Activated T-helper 1 cell treated with anti-CD3 and anti-CD28 coated beads, Interleukin-12 subunit alpha, Interleukin-12 subunit beta, Interleukin-2, Interleukin-4 antibody, amounts not matched to agents 30 ng/mL and 10 ng/mL and 1 ng/mL, durations not matched to agents 14 hours and 24 hours and 36 hours (primary cell): ENCODE data around the gene GPR34. TPM values are rescaled to one million over a fixed set of nuclear protein-coding genes. Genes with fewer than 3 reads are reported as not detected.
"Not testable (repeated sequence)": the region's sequence is repeated elsewhere in the genome, so short reads cannot be mapped to it uniquely, and the experiment has no call there.

Experiments
- DNase-seq: peaks from one replicate; pipeline ENCODE4 v3.0.0; 2021; ENCODE audit warnings: low spot score
- H3K27ac Mint-ChIP-seq: one replicate; pipeline ENCODE4 v1.8.0; 2021; ENCODE audit warnings: mild to moderate bottlenecking, mixed read lengths
- H3K27me3 Mint-ChIP-seq: one replicate; pipeline ENCODE4 v1.8.0; 2022; ENCODE audit warnings: mild to moderate bottlenecking, moderate library complexity, mixed read lengths; ENCODE audit not compliant: insufficient read depth
- H3K36me3 Mint-ChIP-seq: one replicate; pipeline ENCODE4 v1.8.0; 2021; ENCODE audit warnings: low read depth, mixed read lengths
- H3K4me1 Mint-ChIP-seq: one replicate; pipeline ENCODE4 v1.8.0; 2021; ENCODE audit warnings: low read depth, mixed read lengths
- H3K4me3 Mint-ChIP-seq: one replicate; pipeline ENCODE4 v1.8.0; 2021; ENCODE audit warnings: mild to moderate bottlenecking, moderate library complexity, mixed read lengths
- H3K9me3 Mint-ChIP-seq: one replicate; pipeline ENCODE4 v1.8.0; 2021; ENCODE audit warnings: mixed read lengths
- intact Hi-C: fragments of 100-400 bp; cut with micrococcal nuclease; formaldehyde crosslinking; loops from one replicate; pipeline ENCODE4 v1.15.1; 2024
- total RNA-seq: library from RNA; stranded (reverse); gene quantifications from 2 replicates; pipeline ENCODE4 v1.2.3, GENCODE V29; 2022

GPR34 gene
- 0.66 and 1.2 TPM in 2 replicates for total RNA-seq

DNA sequence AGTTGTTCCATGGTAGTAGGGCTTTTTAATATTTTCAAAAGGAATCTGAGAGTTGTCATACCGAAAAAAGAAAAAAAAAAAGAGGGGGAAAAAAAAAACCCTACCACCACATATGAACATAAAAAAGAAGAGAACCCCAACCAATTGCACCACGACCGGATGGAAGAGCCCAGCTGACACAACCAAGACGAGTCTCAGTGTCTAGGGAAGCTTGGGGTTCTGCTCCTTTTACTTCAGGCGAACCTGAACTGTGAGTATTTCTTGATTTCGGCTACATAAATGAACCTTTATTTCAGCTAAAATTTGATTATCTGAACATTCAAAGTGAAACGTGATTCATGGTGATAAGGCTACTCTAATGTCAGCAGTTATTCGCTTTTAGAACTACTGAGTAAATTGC is at the start of gene GPR34:
Gene GPR34 (plus strand): TSS at position 139 of the 400 bp plus-strand sequence. CDS start 6,661 bp downstream, outside the sequence.
- no peak for DNase-seq
- intact Hi-C loops, result loop anchor here (2.0 to 5.0 kb wide), 3 partner anchors 14 to 33 kb away; partner anchors contain the start of gene GPR82
- peak within 1 kb of the TSS; percentile 63 for H3K27ac Mint-ChIP-seq

DNA sequence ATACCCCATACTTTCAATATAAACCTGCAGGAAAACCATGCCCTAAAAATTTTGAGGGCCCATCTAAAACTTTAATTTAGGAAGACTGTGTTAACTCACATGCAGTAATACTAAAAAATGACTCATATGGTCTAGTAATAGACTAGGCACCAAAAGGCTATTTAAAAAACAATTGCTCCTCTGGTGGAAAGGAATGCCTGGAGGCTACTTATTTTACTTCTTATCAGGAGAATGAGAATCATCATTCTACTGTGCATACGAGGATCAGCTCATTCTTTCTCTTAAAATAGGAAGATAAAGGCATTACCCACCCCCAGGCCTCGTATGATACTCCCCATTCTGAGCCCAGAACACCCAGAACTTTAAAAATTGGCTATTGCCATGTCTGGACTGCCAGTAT is 42.6 kb upstream of the GPR34 start:
- H3K4me1 Mint-ChIP-seq, H3K27ac Mint-ChIP-seq, DNase-seq, intact Hi-C loops, H3K4me3 Mint-ChIP-seq, H3K27me3 Mint-ChIP-seq: not testable (repeated sequence)
- H3K36me3 Mint-ChIP-seq, result peaks cover 38% of the 10 kb centered on the region
- peaks cover 14% of the 10 kb centered on the region for H3K9me3 Mint-ChIP-seq

More for the DNA sequence above, at the start of gene GPR34:
- H3K4me1 Mint-ChIP-seq, result peaks cover 39% of the 10 kb centered on the region
- H3K27me3 Mint-ChIP-seq, result no peaks in the 10 kb centered on the region
- H3K36me3 Mint-ChIP-seq, result peaks cover 2% of the 10 kb centered on the region
- H3K9me3 Mint-ChIP-seq, result no peaks in the 10 kb centered on the region
- peak within 1 kb of the TSS; percentile 48 for H3K4me3 Mint-ChIP-seq

DNA sequence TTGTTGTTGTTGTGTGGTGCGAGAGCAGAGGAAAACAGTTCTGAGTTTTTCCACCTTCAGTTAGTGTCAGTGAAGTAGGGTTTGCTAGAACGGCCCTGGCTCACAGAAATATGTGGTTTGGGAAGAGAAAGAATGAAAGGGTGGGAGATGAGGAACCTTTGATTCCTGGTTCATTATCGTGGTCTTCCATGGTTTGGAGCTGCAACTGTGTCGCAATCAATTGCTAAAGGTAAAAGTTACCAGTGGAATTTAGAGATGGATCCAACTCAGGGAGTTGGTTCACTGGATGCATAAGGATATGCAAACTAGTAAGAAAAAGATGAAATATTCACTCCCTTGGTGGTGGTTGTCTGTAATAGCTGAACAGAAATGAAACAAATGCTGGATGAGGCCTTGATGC is 35.6 kb upstream of the GPR34 start:
- Mint-ChIP-seq H3K9me3 (peaks cover 9% of the 10 kb centered on the region), H3K36me3 (peaks cover 53% of the 10 kb centered on the region), H3K27ac (no peak overlapping the region), H3K4me1 (peaks cover under 1% of the 10 kb centered on the region), H3K4me3 (no peak overlapping the region), H3K27me3 (no peaks in the 10 kb centered on the region)
- DNase-seq, result no peak
- intact Hi-C loops, result no loop called here

DNA sequence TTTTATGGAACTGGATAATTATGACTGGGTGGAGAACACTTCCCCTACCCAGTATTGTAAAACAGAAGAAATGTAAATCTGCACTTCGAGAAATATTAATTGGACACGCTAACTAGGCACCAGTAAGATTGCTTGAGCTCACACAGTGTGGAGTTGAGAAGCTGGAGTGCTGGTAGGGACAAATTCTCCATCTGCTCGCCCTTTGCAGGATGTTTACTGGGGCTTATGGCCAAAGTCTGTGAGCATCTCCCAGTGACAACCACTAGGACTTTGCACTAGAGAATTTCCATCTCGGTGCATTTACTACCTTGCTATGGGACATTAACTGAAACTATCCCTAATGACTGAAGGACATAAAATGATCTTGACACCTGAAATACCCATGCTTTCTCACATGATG is 33.7 kb upstream of the GPR34 start:
- Mint-ChIP-seq H3K27ac (no peak overlapping the region), H3K9me3 (no peaks in the 10 kb centered on the region)

DNA sequence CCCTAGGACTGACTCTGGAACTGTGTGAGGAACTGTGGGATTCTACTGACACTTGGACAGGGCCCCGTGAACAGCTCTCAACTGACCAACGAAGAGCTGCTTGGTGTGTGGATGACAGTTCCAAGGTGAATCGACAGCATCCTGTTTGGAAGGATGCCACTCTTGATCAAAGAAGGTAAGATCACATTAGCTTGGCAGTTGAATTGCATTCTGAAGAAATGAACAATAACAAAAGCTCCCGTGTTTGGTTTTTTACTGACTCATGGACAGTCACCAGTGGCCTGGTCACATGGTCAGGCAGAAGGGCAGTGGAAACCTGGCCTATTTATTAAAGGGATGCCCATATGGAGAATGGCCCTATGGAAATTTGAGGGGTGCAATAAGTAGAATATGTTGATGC is 33.1 kb upstream of the GPR34 start:
- H3K27ac Mint-ChIP-seq, result no peak overlapping the region
- H3K4me1 Mint-ChIP-seq, result peaks cover 9% of the 10 kb centered on the region
- H3K9me3 Mint-ChIP-seq, result no peaks in the 10 kb centered on the region
- DNase-seq, result no peak
- H3K27me3 Mint-ChIP-seq, result no peaks in the 10 kb centered on the region
- H3K4me3 Mint-ChIP-seq, result no peak overlapping the region
- peaks cover 47% of the 10 kb centered on the region for H3K36me3 Mint-ChIP-seq
- intact Hi-C loops, result no loop called here

More for the DNA sequence above, 33.7 kb upstream of the GPR34 start:
- Mint-ChIP-seq H3K36me3 (peaks cover 49% of the 10 kb centered on the region), H3K4me1 (peaks cover 9% of the 10 kb centered on the region), H3K27me3 (no peaks in the 10 kb centered on the region), H3K4me3 (no peak overlapping the region)
- DNase-seq, result no peak
- intact Hi-C loops, result no loop called here

DNA sequence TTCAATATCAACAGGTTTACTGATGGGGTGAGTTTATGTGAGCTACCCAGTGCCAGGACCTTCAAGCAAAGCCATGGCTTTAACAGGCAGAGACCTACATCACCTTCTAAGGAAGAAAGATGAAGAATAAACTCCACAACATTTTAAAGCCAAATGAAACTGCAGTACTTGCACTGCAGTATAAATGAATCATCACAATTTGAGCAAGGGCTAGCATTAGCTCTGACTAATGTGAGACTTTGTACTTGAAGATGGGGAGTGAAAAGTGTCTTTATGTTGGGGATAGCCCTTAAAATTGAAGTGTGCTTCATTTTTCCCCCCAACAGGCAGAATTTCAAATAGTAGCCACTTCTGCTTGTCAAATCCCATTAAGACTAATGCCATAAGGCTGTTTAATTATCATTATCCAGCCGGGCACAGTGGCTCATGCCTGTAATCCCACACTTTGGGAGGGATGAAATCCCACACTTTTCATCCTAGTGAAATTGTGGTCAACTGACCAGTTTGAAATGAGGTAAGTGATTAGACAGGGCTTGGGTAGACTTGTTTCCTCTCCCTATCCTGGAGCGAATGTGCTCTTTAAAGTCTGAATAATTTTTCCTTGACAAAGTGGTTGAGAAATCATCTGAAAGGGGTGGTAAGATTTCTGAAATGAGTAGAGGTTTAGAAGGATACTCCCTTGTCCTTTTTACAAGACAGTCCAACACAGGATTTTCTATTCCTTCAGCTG is 27.2 kb upstream of the GPR34 start:
- peaks cover 30% of the 10 kb centered on the region for H3K36me3 Mint-ChIP-seq
- no peaks in the 10 kb centered on the region for H3K27me3 Mint-ChIP-seq
- H3K27ac Mint-ChIP-seq, result no peak overlapping the region
- H3K4me3 Mint-ChIP-seq, result no peak overlapping the region
- H3K4me1 Mint-ChIP-seq, result peaks cover 36% of the 10 kb centered on the region
- DNase-seq, result no peak
- no peaks in the 10 kb centered on the region for H3K9me3 Mint-ChIP-seq
- intact Hi-C loops, result loop anchor here (5.0 to 10.0 kb wide), 4 partner anchors 149 to 443 kb away; partner anchors contain the start of genes DDX3X and NYX

DNA sequence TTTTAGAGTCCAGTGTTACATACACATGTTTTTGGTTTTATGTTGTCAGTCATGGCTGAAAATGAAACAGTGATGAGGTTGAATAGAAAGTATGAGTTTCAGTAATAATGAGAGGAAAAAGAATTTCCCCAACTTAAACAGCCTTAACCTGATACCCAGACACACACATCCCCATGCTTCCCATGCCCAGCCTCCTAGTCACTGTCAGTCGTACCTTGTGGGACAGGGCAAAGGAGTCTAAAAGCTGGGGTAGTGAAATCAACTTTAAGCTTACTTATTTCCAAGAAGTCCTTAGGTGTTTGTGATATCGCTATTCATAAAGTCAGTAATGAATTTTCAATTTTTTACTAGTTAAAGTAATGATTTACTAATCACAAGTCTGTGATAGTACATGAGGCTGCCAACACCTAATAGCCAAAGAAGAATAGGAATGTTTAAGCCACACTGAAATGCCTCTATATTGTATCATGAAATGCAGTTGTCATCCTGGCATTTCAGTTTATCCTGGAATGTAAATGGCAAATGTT is 24.3 kb upstream of the GPR34 start:
- H3K4me1 Mint-ChIP-seq, result peaks cover 46% of the 10 kb centered on the region
- intact Hi-C loops, result loop anchor here (1.0 to 10.0 kb wide), 5 partner anchors 103 to 440 kb away; partner anchors contain the start of genes DDX3X and NYX
- peak overlapping the region; percentile 70 for H3K27ac Mint-ChIP-seq
- no peaks in the 10 kb centered on the region for H3K9me3 Mint-ChIP-seq
- DNase-seq, result no peak
- H3K4me3 Mint-ChIP-seq, result peak overlapping the region; percentile 7
- peaks cover 17% of the 10 kb centered on the region for H3K36me3 Mint-ChIP-seq
- H3K27me3 Mint-ChIP-seq, result no peaks in the 10 kb centered on the region

GRCh38 chrX:41664908-41665307 is 23.9 kb upstream of the GPR34 start:
- Mint-ChIP-seq H3K27me3 (no peaks in the 10 kb centered on the region), H3K36me3 (peaks cover 19% of the 10 kb centered on the region), H3K4me3 (peak overlapping the region; percentile 7), H3K9me3 (no peaks in the 10 kb centered on the region), H3K27ac (peak overlapping the region; percentile 88), H3K4me1 (peaks cover 46% of the 10 kb centered on the region)
- DNase-seq, result no peak
- intact Hi-C loops, result loop anchor here (1.0 to 10.0 kb wide), 7 partner anchors 37 to 440 kb away; partner anchors contain the start of genes DDX3X and NYX

DNA sequence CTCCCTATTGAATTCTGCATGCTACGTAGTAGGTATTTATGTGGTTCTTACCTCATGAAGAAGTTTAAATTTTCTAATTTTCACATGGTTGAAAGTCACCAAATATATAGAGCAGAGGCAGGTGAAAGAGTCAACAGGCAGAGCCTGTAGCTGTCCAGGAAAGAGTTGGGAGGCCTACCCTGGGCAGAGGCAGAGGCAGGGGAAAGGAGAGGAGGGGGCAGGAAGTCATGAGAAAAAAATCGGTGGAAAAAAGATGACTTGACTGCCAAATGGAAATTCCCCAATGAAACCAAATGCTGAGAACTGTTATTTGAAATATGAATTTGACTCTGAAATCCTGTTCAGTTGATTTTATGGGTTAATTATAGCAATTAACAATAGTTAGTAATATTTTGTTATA is 23.1 kb upstream of the GPR34 start:
- no peaks in the 10 kb centered on the region for H3K27me3 Mint-ChIP-seq
- peaks cover 46% of the 10 kb centered on the region for H3K4me1 Mint-ChIP-seq
- no peaks in the 10 kb centered on the region for H3K9me3 Mint-ChIP-seq
- H3K36me3 Mint-ChIP-seq, result peaks cover 18% of the 10 kb centered on the region
- no peak for DNase-seq
- intact Hi-C loops, result loop anchor here (1.0 to 10.0 kb wide), 9 partner anchors 23 to 439 kb away; partner anchors contain the start of genes DDX3X, GPR34 and NYX
- peak overlapping the region; percentile 42 for H3K4me3 Mint-ChIP-seq
- peak overlapping the region; percentile 88 for H3K27ac Mint-ChIP-seq

GRCh38 chrX:41666251-41666650 is 22.5 kb upstream of the GPR34 start:
- Mint-ChIP-seq H3K4me1 (peaks cover 42% of the 10 kb centered on the region), H3K27ac (peak overlapping the region; percentile 88)
- intact Hi-C loops, result loop anchor here (1.0 to 10.0 kb wide), 9 partner anchors 23 to 439 kb away; partner anchors contain the start of genes DDX3X, GPR34 and NYX

GRCh38 chrX:41667631-41668030 is 21.1 kb upstream of the GPR34 start:
- Mint-ChIP-seq H3K4me3 (no peak overlapping the region), H3K4me1 (peaks cover 49% of the 10 kb centered on the region), H3K27ac (peak overlapping the region; percentile 27), H3K9me3 (no peaks in the 10 kb centered on the region), H3K36me3 (peaks cover 17% of the 10 kb centered on the region), H3K27me3 (no peaks in the 10 kb centered on the region)
- no peak for DNase-seq
- intact Hi-C loops, result loop anchor here (1.0 to 10.0 kb wide), 8 partner anchors 21 to 437 kb away; partner anchors contain the start of genes DDX3X, GPR34 and NYX

More at GRCh38 chrX:41666251-41666650, 22.5 kb upstream of the GPR34 start:
- peak overlapping the region; percentile 47 for H3K4me3 Mint-ChIP-seq
- no peaks in the 10 kb centered on the region for H3K27me3 Mint-ChIP-seq
- H3K9me3 Mint-ChIP-seq, result no peaks in the 10 kb centered on the region
- no peak for DNase-seq
- peaks cover 15% of the 10 kb centered on the region for H3K36me3 Mint-ChIP-seq

GRCh38 chrX:41670112-41670511 is 18.7 kb upstream of the GPR34 start:
- Mint-ChIP-seq H3K27me3 (no peaks in the 10 kb centered on the region), H3K27ac (no peak overlapping the region), H3K4me1 (peaks cover 56% of the 10 kb centered on the region)

DNA sequence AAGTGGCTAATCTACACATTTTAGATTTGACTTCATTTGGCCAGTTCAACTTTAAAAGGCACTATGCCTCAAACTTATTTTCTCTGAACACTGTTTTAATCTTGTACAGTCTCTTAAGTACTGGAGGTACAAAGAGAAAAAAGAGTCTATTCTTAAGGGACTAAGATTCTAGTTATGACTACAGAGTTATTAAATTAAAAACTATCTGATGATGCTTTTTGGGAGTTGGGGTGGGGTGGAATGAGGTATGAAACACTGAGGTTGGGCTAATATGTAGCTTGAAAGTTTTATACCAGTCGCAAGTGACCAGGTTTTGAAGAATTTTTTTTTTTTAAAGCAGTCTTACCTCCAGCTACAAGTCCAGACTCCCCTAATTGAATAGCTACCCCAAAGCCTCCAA is 17.7 kb upstream of the GPR34 start:
- DNase-seq, result no peak
- no peaks in the 10 kb centered on the region for H3K9me3 Mint-ChIP-seq

More at GRCh38 chrX:41670112-41670511, 18.7 kb upstream of the GPR34 start:
- DNase-seq, result no peak
- Mint-ChIP-seq H3K9me3 (no peaks in the 10 kb centered on the region), H3K4me3 (no peak overlapping the region), H3K36me3 (peaks cover 26% of the 10 kb centered on the region)
- intact Hi-C loops, result no loop called here

More for the DNA sequence above, 17.7 kb upstream of the GPR34 start:
- no peak overlapping the region for H3K27ac Mint-ChIP-seq
- H3K4me3 Mint-ChIP-seq, result no peak overlapping the region
- H3K4me1 Mint-ChIP-seq, result peaks cover 55% of the 10 kb centered on the region
- H3K27me3 Mint-ChIP-seq, result no peaks in the 10 kb centered on the region
- intact Hi-C loops, result no loop called here
- H3K36me3 Mint-ChIP-seq, result peaks cover 28% of the 10 kb centered on the region
